Liver (tissue), 9 donors: ENCODE results near the gene OR4C45. TPM values are rescaled to one million over a fixed set of nuclear protein-coding genes. Genes with fewer than 3 reads are reported as not detected.

Source experiments
- DNase-seq: peaks from one replicate; pipeline ENCODE4 v3.0.0-alpha.2; 2017; ENCODE audit warnings: low spot score
- H3K27ac ChIP-seq, 2 donors: one replicate each; pipeline ENCODE4 v1.7.0; 2013; ENCODE audit warnings: inconsistent platforms in 2 of 2, low read length in 2 of 2, control low read depth in 1 of 2, low read depth in 1 of 2, mild to moderate bottlenecking in 1 of 2
- H3K27me3 ChIP-seq, 4 donors: one replicate each; pipeline versions ENCODE4 v1.6.1 to v1.7.0; 2013; ENCODE audit warnings: low read length in 3 of 4, inconsistent platforms in 1 of 4, mild to moderate bottlenecking in 1 of 4, moderate library complexity in 1 of 4; ENCODE audit not compliant: control insufficient read depth in 4 of 4, insufficient read depth in 4 of 4
- H3K36me3 ChIP-seq, 4 donors: one replicate each; pipeline versions ENCODE4 v1.6.1 to v1.7.0; 2013; ENCODE audit warnings: low read length in 3 of 4, mild to moderate bottlenecking in 3 of 4, low read depth in 1 of 4, moderate library complexity in 1 of 4; ENCODE audit not compliant: control insufficient read depth in 4 of 4, insufficient read depth in 3 of 4
- H3K4me1 ChIP-seq, 4 donors: one replicate each; pipeline versions ENCODE4 v1.6.1 to v1.7.0; 2013; ENCODE audit warnings: low read length in 3 of 4, mild to moderate bottlenecking in 3 of 4, moderate library complexity in 1 of 4; ENCODE audit not compliant: control insufficient read depth in 4 of 4, insufficient read depth in 4 of 4
- H3K4me3 ChIP-seq, 3 donors: one replicate each; pipeline versions ENCODE4 v1.6.1 to v1.7.0; 2013; ENCODE audit warnings: low read length in 3 of 3, control low read depth in 1 of 3, low read depth in 1 of 3, mild to moderate bottlenecking in 1 of 3
- H3K9ac ChIP-seq, 2 donors: one replicate each; pipeline ENCODE4 v1.7.0; 2013; ENCODE audit warnings: low read length in 2 of 2, mild to moderate bottlenecking in 2 of 2, moderate library complexity in 2 of 2, control low read depth in 1 of 2, low read depth in 1 of 2
- H3K9me3 ChIP-seq, 4 donors: one replicate each; pipeline versions ENCODE4 v1.6.1 to v1.7.0; 2013; ENCODE audit warnings: low read length in 3 of 4; ENCODE audit not compliant: control insufficient read depth in 4 of 4
- EGR1 ChIP-seq, 2 donors: IDR thresholded peaks; 2 replicates each; pipeline ENCODE4 v1.6.1; 2016 to 2018; ENCODE audit warnings: antibody characterized with exemption in 2 of 2, low read depth in 2 of 2
- FOXA2 ChIP-seq: IDR thresholded peaks from 2 replicates; pipeline ENCODE4 v1.6.1; 2016; ENCODE audit warnings: antibody characterized with exemption
- GABPA ChIP-seq, 2 donors: IDR thresholded peaks in 1 of 2; conservative IDR thresholded peaks in 1 of 2; 2 replicates each; pipeline ENCODE4 v1.6.1; 2016; ENCODE audit warnings: antibody characterized with exemption in 2 of 2, mild to moderate bottlenecking in 1 of 2, moderate library complexity in 1 of 2
- HNF4A ChIP-seq, 2 donors: conservative IDR thresholded peaks; 2 replicates each; pipeline ENCODE4 v1.6.1; 2016; ENCODE audit warnings: antibody characterized with exemption in 2 of 2, mild to moderate bottlenecking in 2 of 2
- HNF4G ChIP-seq: IDR thresholded peaks from 2 replicates; pipeline ENCODE4 v1.6.1; 2016; ENCODE audit warnings: antibody characterized with exemption
- JUND ChIP-seq, 2 donors: IDR thresholded peaks; 2 replicates each; pipeline ENCODE4 v1.6.1; 2016; ENCODE audit warnings: antibody characterized with exemption in 2 of 2
- NR2F2 ChIP-seq: IDR thresholded peaks from 2 replicates; pipeline ENCODE4 v1.6.1; 2016; ENCODE audit warnings: antibody characterized with exemption
- RAD21 ChIP-seq, 2 donors: IDR thresholded peaks; 2 replicates each; pipeline ENCODE4 v1.6.1; 2016; ENCODE audit warnings: antibody characterized with exemption in 2 of 2, mild to moderate bottlenecking in 2 of 2
- RXRA ChIP-seq, 2 donors: IDR thresholded peaks; 2 replicates each; pipeline ENCODE4 v1.6.1; 2017 to 2018; ENCODE audit warnings: antibody characterized with exemption in 2 of 2, mild to moderate bottlenecking in 1 of 2
- SP1 ChIP-seq: IDR thresholded peaks from 2 replicates; pipeline ENCODE4 v1.6.1; 2018; ENCODE audit warnings: antibody characterized with exemption, mild to moderate bottlenecking
- TAF1 ChIP-seq: conservative IDR thresholded peaks from 2 replicates; pipeline ENCODE4 v1.6.1; 2016; ENCODE audit warnings: antibody characterized with exemption, mild to moderate bottlenecking
- YY1 ChIP-seq: IDR thresholded peaks from 2 replicates; pipeline ENCODE4 v1.6.1; 2016; ENCODE audit warnings: antibody characterized with exemption, mild to moderate bottlenecking
- WGBS: extraction: QIAGEN DNeasy Blood & Tissue Kit; methylation state at CpG from one replicate; pipeline ENCODE4 v1.1.7; 2013; 5-methylcytosine and 5-hydroxymethylcytosine counted together
- polyA plus RNA-seq, 2 donors: library from polyadenylated mRNA; stranded (reverse) in 1 of 2; unstranded in 1 of 2; fragments of 200-250 nt in 1 of 2; fragments of >200 nt in 1 of 2; fragmentation: Nextera tagmentation in 1 of 2; extraction: Ambion mirVana in 1 of 2; gene quantifications; one replicate each; pipeline versions ENCODE4 v1.2.1 to v1.2.3, GENCODE V29; 2013 to 2015
- total RNA-seq, 2 donors: library from RNA; depleted of rRNA; stranded (reverse); fragments of >200 nt; gene quantifications; one replicate each; pipeline ENCODE4 v1.2.3, GENCODE V29; 2014
- TF ChIP-seq, protein P1 (sequence below): IDR thresholded peaks from 2 replicates; pipeline ENCODE4 v1.6.1; 2016; ENCODE audit warnings: antibody characterized with exemption, mild to moderate bottlenecking
- TF ChIP-seq, protein P2 (sequence below): IDR thresholded peaks from 2 replicates; pipeline ENCODE4 v1.6.1; 2016; ENCODE audit warnings: antibody characterized with exemption
- TF ChIP-seq, protein P3 (sequence below): fragments of 150-350 bp; IDR thresholded peaks from 2 replicates; pipeline ENCODE4 v1.5.1; 2017; ENCODE audit warnings: improper control_type of control experiment, low read depth, low read length; ENCODE audit not compliant: missing input control
- TF ChIP-seq, protein P4 (sequence below): IDR thresholded peaks from 2 replicates; pipeline ENCODE4 v1.6.1; 2016; ENCODE audit warnings: antibody characterized with exemption
- TF ChIP-seq, protein P5 (sequence below): IDR thresholded peaks from 2 replicates; pipeline ENCODE4 v1.6.1; 2016; ENCODE audit warnings: antibody characterized with exemption
- donor health status: healthy.
- donor health status: healthy.
- donor health status: healthy.
- donor health status: healthy.
- donor health status: healthy.

OR4C45 gene
- total RNA-seq (not detected), polyA plus RNA-seq (not detected)

DNA sequence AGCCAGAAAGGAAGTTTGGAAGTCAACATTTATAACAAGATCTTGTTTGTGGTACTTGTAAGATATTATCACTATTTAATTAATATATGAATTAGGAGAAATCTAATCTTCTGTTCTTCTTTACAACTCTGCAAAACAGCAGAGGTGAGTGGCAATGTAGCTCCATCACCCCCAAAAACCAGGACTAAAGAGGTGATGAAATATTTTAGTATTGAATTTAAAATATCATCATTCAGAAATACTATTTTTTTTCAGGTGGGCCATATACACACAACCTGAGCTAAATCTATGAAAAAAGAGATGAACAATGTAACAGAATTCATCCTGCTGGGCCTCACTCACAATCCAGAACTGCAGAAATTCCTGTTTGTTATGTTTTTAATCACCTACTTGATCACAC lies at the start of gene OR4C45:
Gene OR4C45, plus strand, starts transcription at position 301 of the 400 bp plus-strand sequence.
- Histone ChIP-seq H3K27ac (no peak within 1 kb of the TSS), H3K27me3 (no peaks in the 10 kb centered on the region), H3K9ac (no peak within 1 kb of the TSS), H3K4me3 (no peak within 1 kb of the TSS), H3K9me3 (no peaks in the 10 kb centered on the region), H3K4me1 (no peaks in the 10 kb centered on the region), H3K36me3 (no peaks in the 10 kb centered on the region)
- TF ChIP-seq HNF4A (conservative IDR thresholded peaks at IDR 0.05) (no peak), EGR1 (IDR thresholded peaks at IDR 0.05; ENCODE audit: low read depth in 2 of 2) (no peak), RAD21 (IDR thresholded peaks at IDR 0.05) (no peak), JUND (IDR thresholded peaks at IDR 0.05) (no peak), RXRA (IDR thresholded peaks at IDR 0.05) (no peak), GABPA (IDR thresholded peaks at IDR 0.05 in 1 of 2, conservative IDR thresholded peaks at IDR 0.05 in 1 of 2) (no peak), YY1 (no peak)
- TF ChIP-seq, protein P1, sequence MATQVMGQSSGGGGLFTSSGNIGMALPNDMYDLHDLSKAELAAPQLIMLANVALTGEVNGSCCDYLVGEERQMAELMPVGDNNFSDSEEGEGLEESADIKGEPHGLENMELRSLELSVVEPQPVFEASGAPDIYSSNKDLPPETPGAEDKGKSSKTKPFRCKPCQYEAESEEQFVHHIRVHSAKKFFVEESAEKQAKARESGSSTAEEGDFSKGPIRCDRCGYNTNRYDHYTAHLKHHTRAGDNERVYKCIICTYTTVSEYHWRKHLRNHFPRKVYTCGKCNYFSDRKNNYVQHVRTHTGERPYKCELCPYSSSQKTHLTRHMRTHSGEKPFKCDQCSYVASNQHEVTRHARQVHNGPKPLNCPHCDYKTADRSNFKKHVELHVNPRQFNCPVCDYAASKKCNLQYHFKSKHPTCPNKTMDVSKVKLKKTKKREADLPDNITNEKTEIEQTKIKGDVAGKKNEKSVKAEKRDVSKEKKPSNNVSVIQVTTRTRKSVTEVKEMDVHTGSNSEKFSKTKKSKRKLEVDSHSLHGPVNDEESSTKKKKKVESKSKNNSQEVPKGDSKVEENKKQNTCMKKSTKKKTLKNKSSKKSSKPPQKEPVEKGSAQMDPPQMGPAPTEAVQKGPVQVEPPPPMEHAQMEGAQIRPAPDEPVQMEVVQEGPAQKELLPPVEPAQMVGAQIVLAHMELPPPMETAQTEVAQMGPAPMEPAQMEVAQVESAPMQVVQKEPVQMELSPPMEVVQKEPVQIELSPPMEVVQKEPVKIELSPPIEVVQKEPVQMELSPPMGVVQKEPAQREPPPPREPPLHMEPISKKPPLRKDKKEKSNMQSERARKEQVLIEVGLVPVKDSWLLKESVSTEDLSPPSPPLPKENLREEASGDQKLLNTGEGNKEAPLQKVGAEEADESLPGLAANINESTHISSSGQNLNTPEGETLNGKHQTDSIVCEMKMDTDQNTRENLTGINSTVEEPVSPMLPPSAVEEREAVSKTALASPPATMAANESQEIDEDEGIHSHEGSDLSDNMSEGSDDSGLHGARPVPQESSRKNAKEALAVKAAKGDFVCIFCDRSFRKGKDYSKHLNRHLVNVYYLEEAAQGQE: no peak
- TF ChIP-seq, protein P2, sequence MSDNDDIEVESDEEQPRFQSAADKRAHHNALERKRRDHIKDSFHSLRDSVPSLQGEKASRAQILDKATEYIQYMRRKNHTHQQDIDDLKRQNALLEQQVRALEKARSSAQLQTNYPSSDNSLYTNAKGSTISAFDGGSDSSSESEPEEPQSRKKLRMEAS: no peak
- DNase-seq: no peak

DNA sequence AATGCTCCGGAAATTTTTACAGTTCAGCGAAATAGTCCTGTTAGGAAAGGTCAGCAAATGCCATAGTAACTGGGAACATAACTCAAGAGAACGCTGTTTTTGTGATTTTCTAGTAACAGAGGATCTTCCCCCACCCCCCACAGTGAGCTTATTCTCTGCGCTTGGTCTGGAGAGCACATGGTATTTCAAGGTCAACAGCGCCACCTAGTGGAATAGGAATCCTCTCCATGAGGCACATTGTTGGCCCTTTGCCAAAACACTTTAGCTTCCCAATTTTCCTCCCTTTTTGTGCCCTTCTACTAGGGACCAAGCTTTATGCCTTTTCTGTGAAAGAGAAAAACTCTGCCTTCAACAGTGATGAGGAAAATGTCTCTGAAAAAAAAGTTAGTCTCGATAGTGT lies 37.1 kb upstream of the OR4C45 start:
- Histone ChIP-seq H3K36me3 (no peaks in the 10 kb centered on the region), H3K9me3 (peaks cover 0 to under 1% (median 0%) of the 10 kb centered on the region in 4 donors), H3K4me1 (no peaks in the 10 kb centered on the region), H3K9ac (no peak overlapping the region), H3K27ac (no peak overlapping the region), H3K27me3 (no peaks in the 10 kb centered on the region), H3K4me3 (no peak overlapping the region)
- WGBS: 35% methylated on average over 6 of the region's 6 CpGs
- TF ChIP-seq YY1 (no peak), HNF4A (conservative IDR thresholded peaks at IDR 0.05) (no peak), EGR1 (IDR thresholded peaks at IDR 0.05; ENCODE audit: low read depth in 2 of 2) (no peak), RXRA (IDR thresholded peaks at IDR 0.05) (no peak), GABPA (IDR thresholded peaks at IDR 0.05 in 1 of 2, conservative IDR thresholded peaks at IDR 0.05 in 1 of 2) (no peak), HNF4G (no peak), FOXA2 (no peak), SP1 (no peak), TAF1 (no peak), RAD21 (IDR thresholded peaks at IDR 0.05) (peak; percentile 83 to 86), NR2F2 (no peak)
- TF ChIP-seq, protein P2: no peak
- TF ChIP-seq, protein P3, sequence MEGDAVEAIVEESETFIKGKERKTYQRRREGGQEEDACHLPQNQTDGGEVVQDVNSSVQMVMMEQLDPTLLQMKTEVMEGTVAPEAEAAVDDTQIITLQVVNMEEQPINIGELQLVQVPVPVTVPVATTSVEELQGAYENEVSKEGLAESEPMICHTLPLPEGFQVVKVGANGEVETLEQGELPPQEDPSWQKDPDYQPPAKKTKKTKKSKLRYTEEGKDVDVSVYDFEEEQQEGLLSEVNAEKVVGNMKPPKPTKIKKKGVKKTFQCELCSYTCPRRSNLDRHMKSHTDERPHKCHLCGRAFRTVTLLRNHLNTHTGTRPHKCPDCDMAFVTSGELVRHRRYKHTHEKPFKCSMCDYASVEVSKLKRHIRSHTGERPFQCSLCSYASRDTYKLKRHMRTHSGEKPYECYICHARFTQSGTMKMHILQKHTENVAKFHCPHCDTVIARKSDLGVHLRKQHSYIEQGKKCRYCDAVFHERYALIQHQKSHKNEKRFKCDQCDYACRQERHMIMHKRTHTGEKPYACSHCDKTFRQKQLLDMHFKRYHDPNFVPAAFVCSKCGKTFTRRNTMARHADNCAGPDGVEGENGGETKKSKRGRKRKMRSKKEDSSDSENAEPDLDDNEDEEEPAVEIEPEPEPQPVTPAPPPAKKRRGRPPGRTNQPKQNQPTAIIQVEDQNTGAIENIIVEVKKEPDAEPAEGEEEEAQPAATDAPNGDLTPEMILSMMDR: peak; percentile 66
- TF ChIP-seq, protein P4, sequence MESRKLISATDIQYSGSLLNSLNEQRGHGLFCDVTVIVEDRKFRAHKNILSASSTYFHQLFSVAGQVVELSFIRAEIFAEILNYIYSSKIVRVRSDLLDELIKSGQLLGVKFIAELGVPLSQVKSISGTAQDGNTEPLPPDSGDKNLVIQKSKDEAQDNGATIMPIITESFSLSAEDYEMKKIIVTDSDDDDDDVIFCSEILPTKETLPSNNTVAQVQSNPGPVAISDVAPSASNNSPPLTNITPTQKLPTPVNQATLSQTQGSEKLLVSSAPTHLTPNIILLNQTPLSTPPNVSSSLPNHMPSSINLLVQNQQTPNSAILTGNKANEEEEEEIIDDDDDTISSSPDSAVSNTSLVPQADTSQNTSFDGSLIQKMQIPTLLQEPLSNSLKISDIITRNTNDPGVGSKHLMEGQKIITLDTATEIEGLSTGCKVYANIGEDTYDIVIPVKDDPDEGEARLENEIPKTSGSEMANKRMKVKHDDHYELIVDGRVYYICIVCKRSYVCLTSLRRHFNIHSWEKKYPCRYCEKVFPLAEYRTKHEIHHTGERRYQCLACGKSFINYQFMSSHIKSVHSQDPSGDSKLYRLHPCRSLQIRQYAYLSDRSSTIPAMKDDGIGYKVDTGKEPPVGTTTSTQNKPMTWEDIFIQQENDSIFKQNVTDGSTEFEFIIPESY: no peak
- TF ChIP-seq, protein P5, sequence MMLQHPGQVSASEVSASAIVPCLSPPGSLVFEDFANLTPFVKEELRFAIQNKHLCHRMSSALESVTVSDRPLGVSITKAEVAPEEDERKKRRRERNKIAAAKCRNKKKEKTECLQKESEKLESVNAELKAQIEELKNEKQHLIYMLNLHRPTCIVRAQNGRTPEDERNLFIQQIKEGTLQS: no peak
- no peak for DNase-seq
